HG02571 (cell line): ENCODE data around the gene FGGY.

Experiments used
- ATAC-seq: cut with Tn5 transposase; IDR thresholded peaks from one replicate; pipeline ENCODE4 v1.9.1; 2021; ENCODE audit warnings: mild to moderate bottlenecking, moderate library complexity; ENCODE audit not compliant: unreplicated experiment

FGGY gene

DNA sequence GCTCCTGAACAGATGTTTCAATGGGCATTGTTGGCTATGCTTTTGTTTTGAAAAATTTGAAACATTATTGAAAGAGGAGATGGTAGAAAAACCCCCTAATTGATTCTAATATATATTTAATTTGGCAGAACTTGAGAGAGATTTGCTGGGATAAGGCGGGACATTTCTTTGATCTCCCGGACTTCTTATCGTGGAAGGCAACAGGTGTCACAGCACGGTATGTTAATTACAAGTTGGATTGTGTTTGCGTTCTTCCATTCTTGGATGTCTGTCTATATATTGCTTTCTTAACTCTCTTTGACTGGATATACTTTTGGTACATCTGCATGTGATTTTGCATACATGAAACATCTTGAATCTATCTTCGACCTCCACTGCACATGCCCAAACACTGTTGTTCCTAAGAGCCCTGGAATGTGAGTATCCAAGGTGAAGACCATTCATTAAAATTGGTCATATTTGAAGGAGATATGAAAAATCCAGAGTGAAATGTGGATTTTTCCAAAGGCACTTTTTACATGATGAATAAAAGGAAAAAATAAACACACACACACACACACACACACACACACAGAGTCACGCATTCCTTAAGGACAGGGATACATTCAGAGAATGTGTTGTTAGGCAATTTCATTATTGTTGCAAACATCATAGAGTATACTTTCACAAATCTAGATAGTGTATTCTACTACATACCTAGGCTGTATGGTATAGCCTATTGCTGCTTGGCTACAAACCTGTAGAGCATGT lies 81.9 kb downstream of the FGGY start:
- no peak for ATAC-seq

DNA sequence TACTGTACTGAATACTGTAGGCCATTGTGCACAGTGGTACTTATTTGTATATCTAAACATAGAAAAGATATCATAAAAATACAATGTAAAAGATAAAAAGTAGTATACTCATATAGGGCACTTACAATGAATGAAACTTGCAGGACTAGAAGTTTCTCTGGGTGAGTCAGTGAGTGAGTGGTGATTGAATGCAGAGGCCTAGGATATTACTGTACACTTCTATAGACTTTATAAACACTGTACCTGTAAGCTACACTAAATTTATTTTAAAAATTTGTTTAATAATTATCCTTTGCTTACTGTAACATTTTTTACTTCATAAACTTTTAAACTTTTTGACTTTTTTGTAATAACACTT lies 82.5 kb downstream of the FGGY start:
- no peak for ATAC-seq

DNA sequence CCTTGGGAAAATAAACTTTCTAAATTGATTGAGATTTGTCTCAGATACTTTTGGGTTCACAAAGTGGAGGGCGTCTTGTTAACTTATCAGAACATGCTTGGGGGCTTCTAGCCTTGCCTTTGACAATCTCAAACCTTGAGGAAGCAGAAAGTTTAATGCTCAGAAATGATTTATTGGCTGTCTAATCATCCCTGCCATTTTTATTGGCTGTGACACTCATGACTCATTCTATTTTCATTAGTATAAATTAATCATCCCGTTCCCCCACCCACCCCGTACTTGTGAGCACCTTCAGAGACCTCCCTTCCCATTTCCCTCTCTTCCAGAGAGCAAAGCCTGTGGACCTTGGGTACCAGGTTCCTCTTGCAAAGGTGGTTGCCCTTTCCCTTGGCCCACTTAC lies 87.1 kb downstream of the FGGY start:
- ATAC-seq = no peak

DNA sequence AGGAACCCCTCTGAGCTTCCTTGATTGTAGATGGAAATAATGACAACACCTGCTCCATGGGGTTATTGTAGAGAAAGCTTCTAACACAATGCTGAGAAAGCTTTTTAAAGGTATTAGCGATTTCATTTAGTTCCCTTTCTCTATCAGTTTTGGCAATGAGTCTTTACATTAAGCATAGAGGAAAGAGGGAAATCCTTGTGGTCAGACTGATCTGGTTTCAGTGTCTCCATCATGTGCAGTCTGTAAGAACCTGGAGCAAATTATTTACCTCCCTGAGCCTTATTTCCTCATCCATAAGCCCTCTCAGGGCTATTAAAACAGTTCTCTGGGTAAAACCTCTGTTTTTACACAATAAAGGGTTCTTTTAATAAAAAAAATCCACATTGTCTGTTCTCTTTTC lies 87.5 kb downstream of the FGGY start:
- ATAC-seq = no peak

DNA sequence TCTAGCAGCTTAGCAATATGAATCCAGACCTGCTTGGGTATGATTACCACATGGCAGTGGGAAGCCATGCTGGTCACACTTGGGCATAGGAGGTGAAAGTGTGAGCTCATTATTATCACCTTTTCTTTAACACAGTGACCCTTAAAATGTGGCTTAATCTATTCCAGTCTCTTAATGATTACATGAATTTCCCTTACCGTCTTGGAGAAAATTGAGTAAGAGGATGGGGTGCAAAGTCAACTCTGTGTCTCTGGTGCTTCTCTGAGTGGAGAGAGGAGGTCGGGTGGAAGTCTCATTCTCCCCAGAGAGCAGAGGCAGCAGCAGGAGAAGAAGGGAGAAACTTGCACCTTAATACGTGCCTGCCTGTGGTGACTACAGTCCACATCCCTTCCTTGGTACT lies 91.3 kb downstream of the FGGY start:
- ATAC-seq = no peak

DNA sequence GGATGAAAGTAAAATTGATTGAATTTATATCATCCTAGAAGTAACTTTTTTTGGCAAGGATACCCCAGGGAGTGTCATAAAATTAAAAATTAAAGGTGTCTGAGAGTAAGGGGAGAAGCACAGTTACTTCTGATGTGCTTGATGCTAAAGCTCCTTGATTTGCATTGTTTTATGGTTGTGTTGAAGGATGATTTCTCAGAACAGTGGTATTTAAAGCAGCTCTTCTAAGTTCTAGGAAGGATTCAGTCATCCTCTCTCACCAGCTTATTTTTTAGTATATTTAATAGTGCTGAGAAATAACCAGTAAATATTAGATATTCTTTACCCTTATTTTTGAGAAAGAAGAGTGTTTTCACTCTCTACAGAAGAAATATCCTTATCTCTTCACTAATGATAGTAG lies 93.0 kb downstream of the FGGY start:
- no peak for ATAC-seq

DNA sequence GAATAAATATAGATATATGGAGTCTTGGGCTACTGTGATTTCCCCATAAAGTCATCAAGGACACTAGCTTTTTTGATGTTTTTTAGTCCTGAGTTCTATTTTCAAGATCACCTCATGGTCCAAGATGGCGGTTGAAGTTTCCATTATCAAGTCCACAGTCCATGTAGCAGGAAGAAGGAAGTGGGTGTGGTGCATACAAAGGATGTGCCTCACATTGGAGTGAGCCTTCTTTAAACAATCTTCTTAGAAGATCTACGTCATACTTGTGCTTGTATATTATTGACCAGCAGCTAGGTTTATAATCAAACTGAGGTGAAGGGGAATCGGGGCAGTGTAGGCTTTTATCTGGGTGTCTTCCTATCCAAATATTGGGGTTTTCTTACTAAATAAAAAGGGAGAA lies 93.4 kb downstream of the FGGY start:
- no peak for ATAC-seq

DNA sequence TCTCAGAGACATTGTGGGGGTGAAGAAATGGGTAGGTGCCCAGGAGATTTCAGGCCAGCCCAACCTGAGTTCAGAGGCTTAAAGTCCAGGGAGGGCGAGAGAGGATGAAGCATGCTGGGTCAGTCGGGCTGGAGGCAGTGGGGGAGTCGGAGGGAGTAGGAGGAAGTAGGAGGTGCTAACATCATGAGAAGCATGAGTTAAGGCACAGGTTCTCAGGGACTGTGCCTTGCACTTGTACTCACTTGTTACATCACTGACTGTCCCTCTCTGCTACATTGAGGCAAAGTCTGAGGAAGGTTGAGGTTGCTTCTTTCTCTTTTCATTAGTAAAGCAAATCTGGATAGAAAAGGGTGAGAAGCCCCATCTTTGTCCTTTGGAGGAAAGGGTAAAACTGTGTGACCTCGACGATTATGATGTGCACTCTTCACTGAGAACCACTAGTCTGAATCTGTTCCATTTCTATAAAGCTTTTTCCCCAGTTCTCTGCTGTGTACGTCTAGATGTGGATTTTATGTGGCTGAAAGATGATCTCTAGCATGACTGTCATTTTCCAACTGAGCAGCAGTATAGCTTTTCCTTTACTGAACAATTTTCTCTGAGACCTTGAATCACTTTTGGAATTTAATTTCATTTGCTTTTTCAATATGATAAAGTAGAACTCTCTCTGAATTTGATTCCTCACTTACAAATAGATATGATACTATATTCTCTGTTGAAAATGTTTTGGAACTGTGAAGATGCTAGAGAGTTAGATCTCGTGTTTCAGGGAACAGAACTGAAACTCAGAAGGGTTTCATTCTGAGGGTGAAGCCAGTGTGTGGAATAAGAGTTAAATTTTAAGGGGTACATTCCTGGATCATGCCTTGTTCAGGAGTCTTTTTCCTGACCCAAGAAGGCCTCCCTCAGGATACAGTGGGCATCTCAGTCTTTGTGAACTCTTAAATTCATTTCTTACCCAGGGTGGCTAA lies 94.6 kb downstream of the FGGY start:
- no peak for ATAC-seq

DNA sequence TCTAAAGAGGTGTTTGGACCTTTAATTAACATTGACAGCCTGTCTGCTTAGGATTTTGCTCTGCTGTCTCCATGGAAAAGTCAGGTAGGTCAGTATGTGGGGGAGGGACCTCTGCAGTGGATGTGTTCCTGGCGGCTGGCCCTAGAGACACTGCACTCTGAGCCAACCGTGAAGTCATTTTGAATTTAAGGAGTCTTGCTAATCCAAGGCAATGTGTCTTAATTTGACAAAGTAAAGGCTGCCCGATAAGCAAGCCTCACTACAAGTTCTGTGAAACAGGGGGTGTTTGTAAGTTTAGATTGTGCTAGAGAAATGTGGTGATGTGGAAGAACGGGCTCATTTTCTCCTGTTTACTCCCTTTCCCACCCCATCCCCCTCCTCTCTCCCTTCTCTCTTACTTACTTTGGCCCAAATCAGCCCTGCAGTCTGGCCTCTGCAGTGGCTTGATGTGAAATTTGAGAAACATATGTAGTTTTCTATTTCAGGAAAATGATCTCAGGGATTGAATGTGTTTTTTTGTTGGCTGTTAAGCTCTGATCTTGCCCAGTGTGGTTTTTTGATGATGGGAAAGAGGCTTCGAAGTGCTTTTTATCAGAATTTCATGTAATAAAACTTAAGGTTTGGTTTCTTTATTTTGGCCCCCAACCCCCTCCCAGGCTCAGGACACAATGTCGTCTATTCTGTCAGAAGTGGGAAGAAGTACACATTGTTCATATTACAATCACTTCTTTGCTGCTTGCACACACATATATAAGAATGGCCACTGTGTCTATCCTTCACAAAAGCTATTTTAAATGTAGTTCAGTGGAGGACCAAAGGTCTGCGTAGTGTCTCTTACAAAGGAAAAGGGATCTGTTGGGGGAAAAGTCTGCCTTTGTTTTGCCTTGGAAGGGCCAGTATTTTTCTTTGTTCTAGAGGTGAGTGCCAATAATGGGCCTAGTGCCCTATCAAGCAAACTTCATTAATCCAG lies 96.6 kb downstream of the FGGY start:
- no peak for ATAC-seq

DNA sequence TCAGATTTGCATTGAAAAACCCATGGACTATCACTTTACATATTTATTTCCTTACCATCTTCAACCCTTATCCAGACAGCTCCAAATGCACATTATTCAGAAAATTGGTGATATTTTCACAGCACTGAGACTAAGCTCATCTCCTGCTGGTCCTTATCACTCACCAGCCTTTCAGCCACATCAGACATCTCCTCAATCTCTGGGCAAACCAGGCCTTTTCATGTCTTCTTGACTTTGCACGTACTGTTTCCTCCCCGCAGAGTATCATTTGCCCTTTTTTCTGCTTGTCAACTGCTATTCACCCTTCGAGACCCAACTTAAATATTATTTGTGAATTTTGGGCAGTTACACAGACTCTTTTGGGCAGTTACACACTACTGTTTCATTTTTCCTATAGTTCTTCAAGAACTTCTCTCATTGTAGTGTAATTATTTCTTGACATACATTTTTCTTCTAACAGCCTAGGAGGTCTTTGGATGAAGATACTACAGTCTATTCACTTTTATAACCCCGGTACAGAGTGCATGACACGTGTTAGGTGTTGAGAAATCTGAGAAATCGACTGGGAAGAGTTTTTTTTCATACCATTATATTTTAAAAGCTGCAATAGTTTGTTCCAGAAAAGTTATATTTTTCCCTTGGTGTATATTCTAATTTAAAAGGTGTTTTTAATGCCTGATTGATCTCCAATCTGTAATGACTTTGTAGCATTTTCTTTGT lies 98.0 kb downstream of the FGGY start:
- no peak for ATAC-seq

DNA sequence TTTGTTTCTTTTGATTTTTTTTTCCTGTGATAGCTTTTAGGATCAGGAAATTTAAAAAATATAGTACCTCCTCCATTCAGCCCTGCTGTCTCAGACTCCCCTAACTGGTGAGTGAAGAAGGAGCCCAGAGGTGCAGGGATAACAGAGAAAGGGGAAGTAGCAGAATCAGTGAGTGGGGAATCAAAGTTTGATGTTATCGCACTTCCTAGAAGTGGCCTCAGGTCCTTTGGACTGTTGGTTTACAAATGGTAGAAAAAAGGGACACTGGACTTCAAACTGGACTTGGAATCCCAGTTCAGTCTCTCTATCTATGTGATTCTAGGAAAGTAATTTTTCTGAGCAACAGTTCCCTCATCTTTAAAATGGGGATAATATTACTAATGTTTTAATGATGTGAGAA lies 99.5 kb downstream of the FGGY start:
- no peak for ATAC-seq

DNA sequence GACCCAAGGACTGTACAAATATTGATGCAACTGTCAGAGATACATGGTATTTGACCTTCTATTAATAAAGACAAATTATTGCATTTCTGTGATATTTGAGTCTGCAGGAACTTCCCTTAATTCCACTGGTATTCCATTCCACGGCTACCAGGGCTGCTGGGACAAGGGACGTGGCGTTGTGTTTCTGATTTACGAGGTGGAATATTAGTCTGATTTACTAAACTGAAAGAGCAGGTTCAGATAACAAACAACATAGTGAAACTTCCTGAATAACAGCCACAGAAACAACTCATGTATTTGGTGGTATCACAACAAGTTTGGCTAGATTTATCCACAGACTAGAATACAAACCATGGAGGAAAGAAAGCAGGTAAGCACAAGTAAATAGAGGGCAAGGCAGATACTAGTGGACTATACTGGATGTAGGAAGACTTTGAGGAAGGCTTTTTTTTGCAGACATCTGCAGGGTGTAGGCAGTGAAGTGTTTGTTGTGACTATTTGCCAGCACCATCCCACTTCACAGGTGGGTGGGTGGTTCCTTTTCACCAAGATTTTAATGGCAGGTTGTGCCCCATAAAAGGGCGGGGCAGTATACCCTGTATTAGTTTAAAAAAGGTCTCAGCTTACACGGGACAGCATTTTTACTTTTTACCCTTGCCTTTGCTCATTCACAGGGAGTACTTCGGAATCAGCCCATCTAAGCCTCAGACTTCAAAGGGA lies 100.4 kb downstream of the FGGY start:
- no peak for ATAC-seq

DNA sequence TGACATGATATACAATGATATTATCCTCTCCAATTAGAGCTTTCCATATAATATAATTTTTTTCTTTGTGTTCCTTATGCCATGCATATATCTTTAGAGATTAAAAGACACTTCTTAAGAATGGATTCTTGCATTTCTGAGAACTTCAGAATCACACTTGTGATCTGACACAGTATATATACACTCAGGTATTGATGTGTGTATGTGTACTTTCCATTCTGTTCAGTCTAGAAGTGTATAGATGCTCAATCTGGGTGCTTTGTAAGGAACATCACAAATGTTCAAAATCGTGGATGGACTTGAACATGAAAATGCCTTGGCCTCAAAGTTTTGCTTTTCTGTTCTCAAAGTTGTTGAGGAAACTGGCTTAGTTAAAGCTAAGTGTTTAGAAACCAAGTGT lies 102.7 kb downstream of the FGGY start:
- no peak for ATAC-seq

DNA sequence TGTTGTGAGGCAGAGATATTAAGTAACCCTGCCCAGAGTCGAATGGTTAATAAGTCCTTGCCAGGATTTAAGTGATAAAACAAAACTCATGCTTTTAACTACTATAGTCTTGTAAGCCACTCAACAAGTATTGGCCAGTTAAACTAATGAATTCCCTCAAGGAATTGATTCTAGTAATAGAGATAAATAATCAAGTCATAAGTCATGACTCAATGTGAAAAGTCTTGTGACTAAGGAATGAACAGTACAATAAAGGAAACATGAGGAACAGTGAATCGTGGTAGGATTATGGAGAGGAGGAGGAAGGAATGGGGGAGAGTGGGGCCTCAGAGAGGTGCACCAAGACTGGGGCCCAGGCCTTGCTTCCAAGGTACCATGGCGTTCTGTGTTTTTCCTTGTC lies 104.7 kb downstream of the FGGY start:
- ATAC-seq = no peak

DNA sequence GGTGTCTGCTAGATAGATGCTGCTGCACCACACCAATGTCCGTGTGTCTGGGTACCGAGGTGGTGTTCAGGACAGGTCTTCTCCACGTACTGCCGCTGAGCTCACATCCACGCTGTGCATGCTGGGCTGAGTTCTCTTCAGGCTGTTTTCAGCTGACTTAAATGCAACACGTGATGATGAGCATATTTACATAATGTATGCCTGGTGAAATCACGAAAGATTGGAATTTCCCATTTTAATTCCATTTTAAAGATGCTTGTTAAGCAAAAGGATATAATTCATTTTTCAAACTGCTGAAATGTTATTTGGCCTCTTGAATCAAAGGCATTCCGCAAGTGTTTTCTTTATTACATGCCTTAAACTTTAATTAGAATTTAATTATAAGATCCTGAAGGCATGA lies 107.9 kb downstream of the FGGY start:
- ATAC-seq = no peak

DNA sequence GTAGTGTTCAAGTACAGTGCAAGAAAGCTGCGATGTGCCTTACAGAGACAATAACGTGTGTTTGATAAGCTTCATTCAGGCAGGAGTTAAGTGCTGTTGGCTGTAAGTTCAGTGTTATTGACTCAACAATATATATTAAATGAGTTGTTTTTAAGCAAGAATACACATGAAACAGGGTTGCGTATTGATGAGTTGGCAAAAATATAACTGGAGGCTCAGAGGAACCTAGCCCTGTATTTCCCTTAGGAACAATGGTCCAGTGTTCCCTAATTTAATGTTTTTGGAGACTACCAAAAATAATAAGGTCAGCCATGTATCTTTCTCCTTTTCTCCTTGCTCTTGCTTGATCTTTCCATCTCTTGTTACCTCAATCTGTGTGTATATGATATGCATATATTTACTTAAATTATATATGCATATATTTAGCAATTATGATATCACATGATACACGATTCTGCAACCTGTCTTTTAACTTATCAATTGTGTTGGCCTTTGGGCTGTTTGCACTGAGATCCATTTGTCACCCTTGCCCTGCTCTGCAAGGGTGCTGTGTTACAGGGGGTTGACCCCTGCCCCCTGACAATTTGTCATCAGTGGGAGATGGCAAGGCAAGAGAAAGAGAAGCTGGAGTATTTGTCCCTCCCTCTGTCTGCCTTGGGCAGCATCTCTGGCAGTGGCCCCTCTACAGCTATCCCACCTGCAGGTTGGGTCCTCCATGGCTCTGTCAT lies 109.7 kb downstream of the FGGY start:
- ATAC-seq = no peak

DNA sequence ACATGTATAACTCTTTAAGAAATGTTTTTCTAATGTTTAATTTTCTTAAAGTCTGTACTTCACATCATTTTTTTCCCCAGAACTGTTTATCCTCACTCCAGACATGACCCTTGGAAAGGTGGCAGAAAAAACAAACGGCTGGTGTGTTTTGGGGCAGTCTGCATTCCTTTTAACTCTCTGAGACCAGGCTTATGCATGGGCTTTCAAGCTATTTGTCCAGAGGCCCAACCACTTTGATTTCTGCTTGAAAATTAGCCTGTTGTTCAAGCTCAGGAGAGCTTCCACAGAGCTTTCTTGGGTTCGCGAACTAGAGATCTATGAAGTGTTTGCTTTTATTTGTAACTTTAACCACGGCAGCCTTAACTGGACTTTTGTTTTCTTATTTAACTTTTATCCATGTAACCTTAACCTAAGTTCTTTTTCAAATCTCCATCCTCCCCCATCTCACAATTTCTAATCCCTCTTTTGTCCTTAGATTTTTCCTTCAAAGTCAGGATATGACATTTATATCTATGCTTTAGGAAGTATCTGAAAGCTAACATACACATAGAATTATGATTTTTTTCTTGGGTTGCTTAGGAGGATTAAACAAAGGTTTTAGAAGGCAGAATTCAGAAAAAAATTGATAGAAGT lies 111.8 kb downstream of the FGGY start:
- ATAC-seq = no peak

DNA sequence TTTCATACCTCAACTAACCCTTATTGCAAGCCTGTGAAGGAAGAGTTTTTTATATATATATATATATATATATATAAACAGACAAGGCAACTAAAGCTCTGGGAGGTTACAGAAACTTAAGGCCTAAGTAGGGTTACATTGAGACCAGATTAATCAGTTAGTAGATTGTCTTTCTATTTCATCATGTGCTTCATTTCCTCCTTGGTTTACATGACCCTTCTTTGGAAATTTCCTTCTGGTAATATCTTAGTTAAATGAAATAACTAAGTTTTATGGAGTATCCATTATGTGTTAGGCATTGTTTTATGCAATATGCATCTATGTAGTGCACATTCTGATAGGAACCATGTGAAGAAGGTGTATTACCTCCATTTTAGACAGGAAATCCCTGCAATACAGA lies 112.7 kb downstream of the FGGY start:
- ATAC-seq = no peak

DNA sequence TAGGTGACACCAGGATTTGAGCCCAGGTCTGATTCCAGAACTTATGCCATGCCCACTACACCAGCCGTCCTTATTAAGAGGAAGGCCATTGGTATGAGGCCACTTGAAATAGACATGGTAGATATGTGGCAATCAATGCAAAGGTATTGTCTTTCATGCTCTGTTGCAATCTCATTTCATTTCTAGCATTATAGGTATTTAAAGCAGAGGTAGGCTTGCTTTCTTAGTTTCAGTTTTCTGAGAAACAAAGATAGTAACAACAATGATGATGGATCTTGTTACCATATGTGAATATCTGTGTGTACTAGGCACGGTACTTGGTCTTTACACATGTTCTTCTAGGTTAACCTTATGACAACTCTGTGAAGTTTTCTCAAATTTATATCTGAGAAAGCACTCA lies 113.1 kb downstream of the FGGY start:
- no peak for ATAC-seq
